ENCODE results near the gene UVRAG.
"Not testable (repeated sequence)": the region's sequence is repeated elsewhere in the genome, so short reads cannot be mapped to it uniquely, and the experiment has no call there.

UVRAG gene

GRCh38 chr11:75968021-75968625 is 153.1 kb downstream of the UVRAG start:
- DNase-seq (ENCODE audit: low spot score), result no peak

GRCh38 chr11:75969626-75970308 is 154.8 kb downstream of the UVRAG start:
- DNase-seq (ENCODE audit: low spot score), result no peak

DNA sequence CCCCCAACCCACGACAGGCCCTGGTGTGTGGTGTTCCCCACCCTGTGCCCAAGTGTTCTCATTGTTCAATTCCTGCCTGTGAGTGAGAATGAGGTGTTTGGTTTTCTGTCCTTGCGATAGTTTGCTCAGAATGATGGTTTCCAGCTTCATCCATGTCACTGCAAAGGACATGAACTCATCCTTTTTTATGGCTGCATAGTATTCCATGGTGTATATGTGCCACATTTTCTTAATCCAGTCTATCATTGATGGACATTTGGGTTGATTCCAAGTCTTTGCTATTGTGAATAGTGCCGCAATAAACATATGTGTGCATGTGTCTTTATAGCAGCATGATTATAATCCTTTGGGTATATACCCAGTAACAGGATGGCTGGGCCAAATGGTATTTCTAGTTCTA is 158.7 kb downstream of the UVRAG start:
- DNase-seq (ENCODE audit: low spot score), result not testable (repeated sequence)

DNA sequence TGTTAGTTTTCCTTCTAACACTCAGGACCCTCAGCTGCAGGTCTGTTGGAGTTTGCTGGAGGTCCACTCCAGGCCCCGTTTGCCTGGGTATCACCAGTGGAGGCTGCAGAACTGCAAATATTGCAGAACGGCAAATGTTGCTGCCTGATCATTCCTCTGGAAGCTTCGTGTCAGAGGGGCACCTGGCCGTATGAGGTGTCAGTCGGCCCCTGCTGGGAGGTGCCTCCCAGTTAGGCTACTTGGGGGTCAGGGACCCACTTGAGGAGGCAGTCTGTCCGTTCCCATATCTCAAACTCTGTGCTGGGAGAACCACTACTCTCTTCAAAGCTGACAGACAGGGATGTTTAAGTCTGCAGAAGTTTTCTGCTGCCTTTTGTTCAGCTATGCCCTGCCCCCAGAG is 164.1 kb downstream of the UVRAG start:
- not testable (repeated sequence) for DNase-seq (ENCODE audit: low spot score)

GRCh38 chr11:75979479-75980027 is 164.5 kb downstream of the UVRAG start:
- not testable (repeated sequence) for DNase-seq (ENCODE audit: low spot score)

DNA sequence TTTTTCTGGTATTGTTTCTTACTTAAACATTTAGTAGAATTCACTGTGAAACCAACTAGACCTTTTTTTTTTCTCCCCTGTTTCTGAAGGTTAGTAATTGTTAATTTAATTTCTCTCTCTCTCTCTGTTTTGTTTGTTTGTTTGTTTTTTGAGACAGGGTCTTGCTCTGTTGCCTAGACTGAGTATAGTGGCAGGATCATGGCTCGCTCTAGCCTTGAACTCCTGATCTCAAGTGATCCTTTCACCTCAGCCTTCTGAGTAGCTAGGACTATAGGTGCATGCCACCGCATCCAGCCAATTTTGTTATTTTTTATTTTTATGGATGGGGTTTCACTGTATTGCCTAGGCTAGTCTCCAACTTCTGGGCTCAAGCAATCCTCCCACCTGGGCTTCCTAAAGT is 165.0 kb downstream of the UVRAG start:
- no peak for DNase-seq (ENCODE audit: low spot score)

GRCh38 chr11:75981546-75981945 is 166.5 kb downstream of the UVRAG start:
- no peak for DNase-seq (ENCODE audit: low spot score)

- DNase-seq (ENCODE audit: low spot score), result no peak
Observed at GRCh38 chr11:75982309-75982708, 167.3 kb downstream of the UVRAG start.

DNA sequence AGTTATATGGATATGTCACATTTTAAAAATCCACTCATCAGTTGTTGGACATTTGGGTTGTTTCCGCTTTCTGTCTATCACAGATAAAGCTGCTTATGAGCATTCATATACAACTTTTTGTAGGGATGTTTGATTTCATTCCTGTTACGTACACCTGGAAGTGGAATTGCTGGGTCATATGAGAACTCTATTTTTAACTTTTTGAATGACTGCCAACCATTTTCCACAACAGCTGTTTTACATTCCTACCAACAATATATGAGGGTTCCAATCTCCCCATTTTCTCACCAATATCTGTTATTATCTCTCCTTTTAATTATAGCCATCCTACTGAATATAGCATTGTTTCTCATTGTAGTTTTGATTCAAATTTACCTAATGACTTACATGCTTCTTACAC is 172.0 kb downstream of the UVRAG start:
- no peak for DNase-seq (ENCODE audit: low spot score)

GRCh38 chr11:75993126-75993525 is 178.1 kb downstream of the UVRAG start:
- no peak for DNase-seq (ENCODE audit: low spot score)

DNA sequence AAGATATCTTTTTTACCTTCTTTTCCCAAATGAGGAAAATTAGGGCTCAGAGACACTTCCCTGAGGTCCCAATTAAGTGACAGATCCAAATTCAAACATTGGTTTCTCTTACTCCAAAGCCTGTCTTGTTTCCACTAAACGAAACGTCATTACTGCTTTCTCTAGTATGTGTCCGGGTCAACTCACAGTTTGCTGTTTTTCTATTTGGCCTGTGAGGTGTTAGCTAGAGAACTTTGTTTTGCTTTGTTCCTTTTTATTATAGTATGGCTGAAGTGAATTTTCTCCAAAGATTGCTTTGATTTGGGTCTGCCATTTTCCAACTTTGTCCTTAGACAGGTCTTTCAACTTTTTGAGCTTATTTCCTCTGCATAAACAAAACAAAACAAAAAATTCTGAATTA is 179.6 kb downstream of the UVRAG start:
- no peak for DNase-seq (ENCODE audit: low spot score)

DNA sequence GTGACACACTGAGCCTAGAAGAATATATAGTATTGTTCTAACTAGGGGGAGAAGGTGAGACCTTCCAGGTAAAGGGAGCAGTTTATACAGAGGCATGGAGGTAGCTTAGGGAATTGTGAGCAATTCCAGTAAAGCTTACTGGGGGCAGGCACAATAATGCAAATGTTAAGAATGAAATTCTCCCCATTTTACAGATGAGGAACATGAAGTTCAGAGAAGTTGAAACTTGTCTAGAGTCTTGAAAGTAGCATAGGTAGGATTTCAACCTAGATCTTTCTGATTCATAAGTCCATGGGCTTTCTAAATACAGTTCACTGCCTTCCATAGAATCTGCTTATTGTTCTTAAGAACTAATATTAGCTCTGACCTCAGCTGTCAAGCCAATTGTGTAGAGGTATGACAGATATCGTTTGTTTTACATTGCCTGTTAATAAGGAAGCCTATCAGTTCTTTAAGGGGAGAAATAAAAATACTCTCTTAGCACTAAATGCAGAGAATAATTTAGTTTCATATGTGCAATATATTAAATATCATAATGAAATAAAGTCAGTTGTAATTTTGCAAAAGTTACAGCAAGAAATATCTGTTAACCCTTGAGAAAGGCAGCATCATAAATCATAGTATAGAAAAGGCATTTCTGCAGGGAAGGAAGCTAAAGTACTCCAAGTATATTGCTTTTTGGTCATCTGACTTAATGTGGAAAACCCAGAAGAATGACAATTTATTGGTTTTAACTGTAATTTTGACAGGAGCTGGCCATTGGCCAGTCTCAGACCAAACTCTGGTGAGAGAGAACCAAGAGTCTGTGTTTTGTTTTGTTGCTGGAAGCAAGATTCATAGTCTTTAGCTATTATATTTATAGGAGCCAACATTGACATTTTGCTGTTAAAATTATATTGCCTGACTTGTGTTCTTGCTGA is 181.8 kb downstream of the UVRAG start:
- DNase-seq (ENCODE audit: low spot score), result no peak

DNA sequence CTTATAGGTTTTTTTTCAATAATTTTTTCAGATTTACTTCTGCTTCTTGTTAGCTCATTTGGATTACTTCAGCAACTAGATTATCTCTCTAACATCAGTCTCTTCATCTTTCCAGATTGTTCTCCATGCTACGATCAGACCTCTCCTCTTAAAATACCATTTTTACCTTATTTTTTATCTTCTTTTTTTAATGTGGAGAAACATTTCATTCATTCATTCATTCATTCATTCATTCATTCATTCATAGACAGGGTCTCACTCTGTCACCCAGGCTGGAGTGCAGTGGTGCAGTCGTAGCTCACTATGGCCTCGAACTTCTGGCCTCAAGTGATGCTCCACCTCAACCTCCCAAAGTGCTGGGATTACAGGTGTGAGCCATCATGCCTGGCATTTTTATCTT is 189.4 kb downstream of the UVRAG start:
- no peak for DNase-seq (ENCODE audit: low spot score)

DNA sequence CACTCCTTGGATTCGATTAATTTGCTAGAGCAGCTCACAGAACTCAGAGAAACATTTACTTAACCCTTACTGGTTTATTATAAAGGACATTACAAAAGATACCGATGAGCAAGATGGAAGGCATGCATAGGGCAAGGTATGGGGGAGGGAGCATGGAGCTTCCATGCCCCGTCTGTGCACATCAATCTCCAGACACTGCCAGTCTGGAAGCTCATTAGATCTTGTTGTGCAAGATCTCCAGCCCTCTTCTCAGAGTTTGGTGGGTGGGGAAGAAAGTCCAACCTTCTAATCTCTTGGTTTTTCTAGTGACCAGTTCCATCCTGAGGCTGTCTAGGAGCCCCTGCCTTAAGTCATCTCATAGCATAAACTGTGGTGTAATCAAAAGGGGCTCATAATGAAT is 190.7 kb downstream of the UVRAG start:
- DNase-seq (ENCODE audit: low spot score), result no peak

GRCh38 chr11:76007166-76007565 is 192.2 kb downstream of the UVRAG start:
- DNase-seq (ENCODE audit: low spot score), result no peak

- no peak for DNase-seq (ENCODE audit: low spot score)
Observed at GRCh38 chr11:76008474-76008873, 193.5 kb downstream of the UVRAG start.

DNA sequence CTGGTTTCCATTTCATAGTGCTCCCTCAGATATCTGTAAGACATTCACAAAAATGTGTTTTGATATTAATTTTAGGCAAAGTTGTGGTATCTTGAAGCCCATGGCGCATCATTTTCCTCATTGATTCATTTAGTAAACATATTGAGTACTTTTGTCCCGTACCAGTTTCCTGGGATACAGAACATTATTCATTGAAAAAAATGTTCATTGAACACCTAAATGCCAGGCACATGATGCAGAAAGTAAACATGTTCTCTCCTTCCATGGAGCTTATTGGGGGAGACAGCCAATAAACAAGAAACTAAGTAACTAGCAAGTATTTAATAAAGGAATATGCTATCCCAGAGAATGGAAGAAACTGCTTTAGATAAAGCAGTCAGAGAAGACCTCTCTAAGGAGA is 195.0 kb downstream of the UVRAG start:
- no peak for DNase-seq (ENCODE audit: low spot score)

GRCh38 chr11:76013526-76013925 is 198.5 kb downstream of the UVRAG start:
- DNase-seq (ENCODE audit: low spot score), result no peak

GRCh38 chr11:76023236-76024068 is 208.4 kb downstream of the UVRAG start:
- no peak for DNase-seq (ENCODE audit: low spot score)

DNA sequence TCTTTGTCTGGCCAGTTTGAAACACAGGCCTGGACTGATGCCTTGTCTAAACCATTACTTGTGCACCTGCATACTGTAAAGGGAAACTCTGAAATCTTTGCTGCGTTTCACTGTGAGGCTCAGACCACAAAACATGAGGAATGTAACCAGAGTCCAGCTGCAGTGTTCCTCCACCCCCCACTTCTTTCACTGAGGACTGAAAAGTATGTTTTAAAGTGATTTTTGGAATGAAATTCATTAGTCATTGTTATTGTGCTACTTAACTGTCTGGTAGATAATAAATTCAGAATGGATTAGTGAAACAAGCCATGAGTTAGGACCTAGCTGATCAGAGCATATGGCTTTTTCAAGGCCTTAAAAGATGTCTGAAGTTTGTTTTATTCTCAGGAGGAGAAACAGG is 210.1 kb downstream of the UVRAG start:
- no peak for DNase-seq (ENCODE audit: low spot score)

DNA sequence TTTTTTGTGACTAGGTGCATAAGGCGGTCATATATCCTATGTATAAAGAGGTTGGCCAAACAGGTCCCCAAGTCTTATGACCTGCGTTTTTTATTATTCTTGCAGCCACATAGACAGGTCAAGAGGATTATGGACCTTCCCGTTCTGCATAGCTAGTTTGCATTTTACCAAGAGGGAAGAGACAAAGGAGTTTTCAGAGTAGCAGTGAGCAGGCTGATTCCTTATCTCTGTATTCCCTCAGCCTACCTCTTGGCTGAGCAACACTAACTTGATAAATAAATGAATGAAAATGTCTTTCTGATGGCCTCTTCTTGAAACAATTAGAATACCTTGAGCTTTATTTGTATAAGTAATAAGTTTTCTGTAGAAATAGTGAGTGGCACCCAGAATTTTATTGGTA is 210.8 kb downstream of the UVRAG start:
- DNase-seq (ENCODE audit: low spot score), result no peak

DNA sequence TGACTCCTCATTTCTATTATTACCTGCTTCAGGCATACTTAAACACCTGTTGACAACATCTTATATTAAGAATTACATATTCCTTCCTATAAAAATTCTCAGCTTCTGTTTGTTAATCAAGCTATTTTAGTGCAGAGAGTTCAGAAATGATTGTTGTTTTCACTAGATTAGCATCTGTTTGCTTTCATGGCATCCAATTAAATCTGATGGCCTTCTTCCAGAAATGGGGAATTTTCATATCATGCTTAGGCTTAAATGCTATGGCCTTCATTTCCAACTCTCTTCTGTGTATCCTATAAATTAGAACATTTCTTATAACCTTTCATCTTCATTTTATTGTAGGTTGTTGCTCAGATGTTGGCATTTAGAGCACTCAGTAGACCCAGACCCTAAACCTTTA is 211.3 kb downstream of the UVRAG start:
- no peak for DNase-seq (ENCODE audit: low spot score)
